ENCODE measurements around the gene IRAG1. TPM values are rescaled to one million over a fixed set of nuclear protein-coding genes. Genes with fewer than 3 reads are reported as not detected.

Gene IRAG1, protein sequence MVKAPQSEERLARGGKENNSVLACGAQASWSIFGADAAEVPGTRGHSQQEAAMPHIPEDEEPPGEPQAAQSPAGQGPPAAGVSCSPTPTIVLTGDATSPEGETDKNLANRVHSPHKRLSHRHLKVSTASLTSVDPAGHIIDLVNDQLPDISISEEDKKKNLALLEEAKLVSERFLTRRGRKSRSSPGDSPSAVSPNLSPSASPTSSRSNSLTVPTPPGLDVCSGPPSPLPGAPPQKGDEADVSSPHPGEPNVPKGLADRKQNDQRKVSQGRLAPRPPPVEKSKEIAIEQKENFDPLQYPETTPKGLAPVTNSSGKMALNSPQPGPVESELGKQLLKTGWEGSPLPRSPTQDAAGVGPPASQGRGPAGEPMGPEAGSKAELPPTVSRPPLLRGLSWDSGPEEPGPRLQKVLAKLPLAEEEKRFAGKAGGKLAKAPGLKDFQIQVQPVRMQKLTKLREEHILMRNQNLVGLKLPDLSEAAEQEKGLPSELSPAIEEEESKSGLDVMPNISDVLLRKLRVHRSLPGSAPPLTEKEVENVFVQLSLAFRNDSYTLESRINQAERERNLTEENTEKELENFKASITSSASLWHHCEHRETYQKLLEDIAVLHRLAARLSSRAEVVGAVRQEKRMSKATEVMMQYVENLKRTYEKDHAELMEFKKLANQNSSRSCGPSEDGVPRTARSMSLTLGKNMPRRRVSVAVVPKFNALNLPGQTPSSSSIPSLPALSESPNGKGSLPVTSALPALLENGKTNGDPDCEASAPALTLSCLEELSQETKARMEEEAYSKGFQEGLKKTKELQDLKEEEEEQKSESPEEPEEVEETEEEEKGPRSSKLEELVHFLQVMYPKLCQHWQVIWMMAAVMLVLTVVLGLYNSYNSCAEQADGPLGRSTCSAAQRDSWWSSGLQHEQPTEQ
- 18.4 and 27.5 TPM in 2 replicates for total RNA-seq (2014; rRNA removed; shearing (Covaris generic))

- DNase-seq (ENCODE audit: low read depth) = peak; percentile 89
Measured at GRCh38 chr11:10693509-10694081, at the start of gene IRAG1. IRAG1 (minus strand) TSS chr11:10693755; CDS start chr11:10693602, 153 bp downstream.

GRCh38 chr11:10742460-10743208 is 49.1 kb upstream of the IRAG1 start:
- DNase-seq (ENCODE audit: low read depth) = peak; percentile 93

DNA sequence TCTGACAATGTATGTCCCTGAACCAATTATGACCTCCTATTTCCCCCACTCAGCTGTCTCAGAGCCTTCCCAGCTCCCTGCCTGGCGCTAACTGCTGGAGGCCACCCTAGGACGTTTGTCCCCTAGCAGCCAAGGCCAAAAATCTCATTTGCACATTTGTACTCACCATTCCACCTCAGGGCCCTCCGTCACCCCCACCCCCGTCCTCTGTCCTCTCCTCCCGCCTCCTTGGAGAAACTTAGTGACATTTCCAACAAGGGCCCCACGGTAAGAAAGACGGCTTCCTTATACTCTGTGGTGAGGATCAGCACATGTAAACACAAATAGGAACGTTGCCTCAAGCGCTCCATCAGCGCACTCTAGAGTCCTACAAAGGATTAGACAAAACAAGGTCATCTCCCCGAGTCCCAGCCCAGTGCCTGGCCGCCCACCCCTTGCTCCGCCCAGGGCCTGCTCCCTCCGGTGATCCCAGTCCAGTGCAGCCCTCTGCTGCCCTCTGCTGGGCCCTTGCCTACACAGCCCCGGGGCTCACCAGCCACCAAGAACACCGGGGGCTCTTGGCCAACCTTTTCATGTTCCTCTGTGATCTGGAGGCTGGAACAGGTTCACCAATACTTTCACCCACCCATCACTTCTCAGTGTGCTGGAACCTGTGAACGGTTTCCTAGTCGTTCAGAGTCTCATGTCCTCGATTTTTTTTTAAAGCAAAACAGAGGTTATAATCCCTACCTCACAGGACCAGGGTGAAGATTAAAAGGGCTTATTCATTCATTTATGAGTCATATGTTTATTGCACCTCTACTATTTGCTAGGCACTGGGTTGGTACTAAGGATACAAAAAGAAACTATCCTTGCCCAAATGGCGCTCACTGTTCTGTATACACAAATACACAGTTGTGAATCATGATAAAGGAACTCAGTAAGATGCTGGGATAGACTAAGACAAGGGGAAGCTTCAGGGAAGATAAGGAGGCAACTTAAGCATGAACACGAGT is 42.2 kb upstream of the IRAG1 start:
- peak; percentile 98 for DNase-seq (ENCODE audit: low read depth)

DNA sequence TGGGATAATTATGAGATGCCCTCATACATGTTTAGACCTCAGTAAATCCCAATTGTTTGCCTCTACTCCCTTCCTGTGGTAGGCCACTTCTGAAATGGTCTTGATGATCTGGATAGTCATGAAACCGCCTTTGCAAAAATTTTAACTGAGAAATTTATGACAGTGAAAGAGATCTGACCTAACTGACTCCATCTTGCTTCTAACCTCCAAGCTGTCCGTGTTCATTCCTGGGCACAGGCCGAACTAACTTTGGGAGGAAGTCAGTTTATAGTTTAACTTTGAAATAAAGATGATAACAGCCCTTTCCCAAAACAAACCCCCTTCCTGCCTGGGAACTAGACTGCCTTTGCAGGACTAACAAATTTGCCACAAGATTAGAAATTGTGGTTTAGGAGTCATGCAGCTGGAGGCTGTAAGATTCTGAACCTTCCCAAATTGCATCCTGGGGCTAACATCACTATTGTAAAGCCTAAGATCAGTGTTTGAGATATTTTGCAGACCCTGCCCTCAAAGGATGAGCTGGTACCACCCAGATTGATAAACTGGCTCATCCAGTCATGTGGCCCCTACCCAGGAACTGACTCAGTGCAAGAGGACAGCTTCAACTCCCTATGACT is 37.6 kb upstream of the IRAG1 start:
- peak; percentile 86 for DNase-seq (ENCODE audit: low read depth)

GRCh38 chr11:10730151-10730550 is 36.6 kb upstream of the IRAG1 start:
- no peak for DNase-seq (ENCODE audit: low read depth)

DNA sequence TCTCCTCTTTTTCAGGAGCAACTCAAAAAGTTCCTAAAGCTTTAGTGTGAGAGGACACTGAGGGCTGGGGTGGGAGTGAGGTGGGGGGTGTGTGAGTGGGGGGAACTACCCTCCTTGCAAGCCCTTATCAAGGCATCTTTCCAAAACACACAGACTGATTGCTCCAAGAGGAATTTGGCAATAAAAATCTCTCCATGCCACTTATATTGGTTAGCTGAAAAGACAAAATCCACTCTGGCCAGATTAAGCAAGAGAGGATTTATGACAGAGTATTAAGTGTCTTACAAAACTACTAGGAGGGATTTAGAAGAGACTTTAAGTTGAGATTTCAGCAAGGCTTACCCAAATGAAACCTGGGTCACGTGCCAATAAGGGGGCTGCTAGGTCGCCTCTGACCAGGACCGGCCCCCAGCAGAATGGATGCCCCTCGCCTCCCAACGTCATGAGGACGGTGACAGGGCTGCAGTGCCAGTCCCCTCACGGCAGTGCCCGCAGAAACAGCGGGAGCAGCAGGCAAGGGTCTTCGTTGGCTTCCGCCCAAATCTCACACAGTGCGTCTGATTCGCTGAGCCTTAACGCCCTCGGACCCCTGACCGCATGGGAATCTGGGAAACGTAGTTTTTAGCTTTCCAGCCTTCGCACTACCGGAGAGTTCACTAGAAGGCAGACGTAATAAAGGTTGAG is 35.4 kb upstream of the IRAG1 start:
- DNase-seq (ENCODE audit: low read depth) = peak; percentile 22

DNA sequence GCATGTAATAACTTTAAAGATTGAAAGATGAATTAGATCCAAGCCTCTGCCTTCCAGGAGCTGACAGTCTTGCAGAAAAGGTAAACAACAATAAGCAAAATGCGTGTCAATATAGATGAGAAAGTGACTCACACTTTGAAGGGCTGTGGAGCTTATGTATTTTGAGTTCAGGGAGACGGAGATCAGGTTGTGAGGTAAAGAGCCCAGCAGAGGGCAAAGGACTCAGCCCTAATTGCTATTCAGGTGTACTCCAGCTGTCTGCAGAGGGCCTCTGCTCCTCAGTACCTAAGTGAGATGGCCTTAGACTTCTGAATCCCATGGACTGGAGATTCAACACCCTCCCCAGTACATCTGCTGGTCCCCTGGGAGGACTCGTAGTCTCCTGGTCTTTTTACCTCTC is 34.6 kb upstream of the IRAG1 start:
- DNase-seq (ENCODE audit: low read depth) = no peak

GRCh38 chr11:10727146-10727851 is 33.7 kb upstream of the IRAG1 start:
- peak; percentile 56 for DNase-seq (ENCODE audit: low read depth)

GRCh38 chr11:10725907-10726253 is 32.3 kb upstream of the IRAG1 start:
- DNase-seq (ENCODE audit: low read depth) = no peak

- DNase-seq (ENCODE audit: low read depth) = peak; percentile 98
Measured at GRCh38 chr11:10725114-10725906, 31.8 kb upstream of the IRAG1 start.

DNA sequence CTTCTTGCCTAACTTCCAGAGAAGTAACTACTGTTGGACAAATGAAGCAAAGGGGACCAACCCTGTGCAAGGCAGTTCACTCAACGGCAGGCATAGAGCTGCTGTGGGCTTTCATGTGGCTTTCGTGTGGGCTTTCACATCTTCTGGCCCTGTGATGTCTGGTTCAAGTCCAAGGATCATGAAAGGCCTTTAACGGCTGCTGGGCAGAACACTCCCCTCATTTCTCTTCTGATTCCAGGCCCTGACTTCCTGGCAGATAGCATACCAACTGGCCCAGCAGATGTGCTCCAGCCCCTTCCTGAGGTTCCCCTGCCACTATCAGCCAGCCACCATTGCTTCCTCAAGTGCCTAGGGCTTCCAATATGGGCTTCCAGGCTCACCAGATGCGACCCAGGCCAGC is 28.8 kb upstream of the IRAG1 start:
- DNase-seq (ENCODE audit: low read depth) = no peak

DNA sequence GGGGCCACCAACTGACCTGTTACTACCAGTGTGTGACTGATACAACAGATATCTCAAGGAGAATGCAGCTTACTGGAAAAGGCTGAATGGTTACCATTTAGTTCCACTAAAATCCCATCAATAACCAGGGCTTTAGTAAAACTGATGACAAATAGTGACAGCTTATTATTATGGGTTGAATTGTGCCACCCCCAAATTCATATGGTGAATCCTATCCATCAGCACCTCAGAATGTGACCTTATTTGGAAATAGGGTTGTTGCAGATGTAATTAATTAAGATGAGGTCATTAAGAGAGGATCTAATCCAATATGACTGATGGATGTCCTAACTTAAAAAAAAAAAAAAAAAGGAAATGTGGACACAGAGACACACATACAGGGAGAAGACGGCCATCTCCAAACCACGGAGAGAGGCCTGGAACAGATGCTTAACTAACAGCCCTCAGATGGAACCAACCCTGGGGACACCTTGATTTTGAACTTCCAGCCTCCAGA is 27.4 kb upstream of the IRAG1 start:
- DNase-seq (ENCODE audit: low read depth) = no peak

- DNase-seq (ENCODE audit: low read depth) = no peak
Measured at GRCh38 chr11:10719616-10720015, 26.1 kb upstream of the IRAG1 start.

- no peak for DNase-seq (ENCODE audit: low read depth)
Measured at GRCh38 chr11:10716543-10717259, 23.1 kb upstream of the IRAG1 start.

GRCh38 chr11:10716122-10716521 is 22.6 kb upstream of the IRAG1 start:
- no peak for DNase-seq (ENCODE audit: low read depth)

DNA sequence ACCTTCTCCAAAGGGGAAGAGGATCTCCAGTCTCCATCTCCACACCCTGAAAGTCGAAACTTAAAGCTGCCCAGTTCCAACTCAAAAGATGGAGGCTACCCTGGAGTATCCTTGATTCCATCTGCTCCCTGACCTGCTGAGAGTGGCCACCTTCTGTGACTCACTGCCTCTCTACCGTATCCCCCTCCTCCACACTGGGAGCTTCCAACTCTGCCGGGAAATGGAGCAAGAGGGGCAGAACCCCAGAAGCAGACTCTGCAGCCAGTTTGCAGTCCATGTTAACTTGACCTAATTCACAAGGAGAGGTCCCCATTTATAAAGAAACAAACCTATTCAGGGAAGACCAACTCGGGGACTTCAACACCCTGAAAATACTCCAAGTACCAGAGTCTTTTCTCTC is 22.0 kb upstream of the IRAG1 start:
- DNase-seq (ENCODE audit: low read depth) = no peak
